Measurements from ENCODE around the gene CDKN2B-AS1.

DNA sequence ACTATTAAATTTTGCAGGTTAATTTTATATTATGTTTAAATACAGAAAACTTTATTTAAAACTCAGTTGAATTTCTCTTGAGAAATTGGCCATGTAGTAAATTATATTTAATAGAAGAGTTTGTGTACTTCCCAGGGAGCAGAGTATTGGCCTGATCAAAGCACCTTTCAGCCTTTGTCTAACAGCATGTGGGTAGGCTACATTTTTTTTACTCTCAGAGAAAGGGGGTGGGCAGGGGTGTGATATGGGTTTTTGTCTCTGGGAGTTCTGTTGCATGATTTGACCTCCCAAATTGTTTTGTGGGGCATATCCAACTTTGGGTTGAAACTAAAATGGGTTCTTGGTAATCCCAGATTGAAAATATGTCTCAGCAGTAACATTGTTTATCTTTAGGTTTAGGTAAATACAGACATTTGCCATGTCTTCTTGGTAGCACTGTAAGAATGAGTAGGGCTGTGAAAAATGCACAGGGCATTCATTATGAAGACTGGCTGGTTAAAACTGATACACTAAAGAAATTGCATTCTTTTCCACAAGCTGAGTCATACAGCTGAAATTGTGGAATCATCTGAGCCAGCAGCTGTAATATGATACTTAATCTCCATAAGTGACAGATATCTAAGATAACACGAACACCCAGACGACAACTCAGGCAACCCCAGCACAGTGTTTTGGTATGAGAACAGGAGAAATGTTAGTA is 89.9 kb downstream of the CDKN2B-AS1 start:
- TF ChIP-seq CTCF (IDR thresholded peaks at IDR 0.05), result no peak
- no peak for TF ChIP-seq POLR2A (IDR thresholded peaks at IDR 0.05)

Measured in Peyer's patch (tissue), 4 donors.